ENCODE measurements around the gene JAKMIP1.

DNA sequence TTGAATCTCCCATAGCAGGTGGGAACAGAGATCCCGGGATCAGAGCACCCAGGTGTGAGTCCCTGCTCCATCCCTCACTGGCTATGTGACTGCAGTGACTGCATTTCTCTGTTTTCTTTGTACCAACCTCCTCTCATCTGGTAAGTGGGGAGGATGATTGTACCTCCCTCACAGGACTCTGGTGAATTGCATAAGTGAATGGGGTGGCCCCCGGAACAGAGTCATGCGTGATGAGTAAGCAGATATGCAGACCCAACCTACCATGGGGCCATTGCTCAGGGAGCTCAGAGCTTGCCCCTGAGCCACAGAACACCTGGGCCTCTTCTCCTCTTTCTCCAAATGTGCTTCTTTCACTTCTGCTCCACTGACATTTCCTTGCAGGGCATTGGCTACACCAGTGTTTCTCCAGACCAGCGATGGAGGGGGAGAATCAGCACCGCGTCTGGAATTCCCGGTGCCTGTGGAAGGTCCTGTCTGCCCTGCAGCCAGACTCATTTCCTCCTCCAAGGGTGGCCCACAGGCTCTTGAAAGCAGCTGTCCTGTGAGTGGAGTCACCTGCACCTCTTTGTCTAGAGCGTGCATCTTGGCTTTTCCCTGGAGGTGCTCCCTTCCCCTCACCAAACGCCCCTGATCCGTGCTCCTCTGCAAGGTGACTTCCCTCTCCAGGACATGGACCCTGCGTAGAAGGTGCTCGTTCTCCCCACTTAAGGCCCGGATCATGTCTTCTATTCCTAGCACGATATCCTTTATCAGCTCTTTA lies 212.1 kb downstream of the JAKMIP1 start:
- TF ChIP-seq EZH2 (IDR thresholded peaks at IDR 0.05; ENCODE audit: borderline replicate concordance, insufficient read depth, low read length, poor library complexity, severe bottlenecking) (no peak), MXI1 (conservative IDR thresholded peaks at IDR 0.05; ENCODE audit: poor library complexity, severe bottlenecking) (no peak), POLR2AphosphoS5 (IDR thresholded peaks at IDR 0.05) (no peak), SMC3 (conservative IDR thresholded peaks at IDR 0.05; ENCODE audit: poor library complexity) (no peak), EP300 (conservative IDR thresholded peaks at IDR 0.05; ENCODE audit: poor library complexity, severe bottlenecking) (no peak)
- TF ChIP-seq, protein P1, sequence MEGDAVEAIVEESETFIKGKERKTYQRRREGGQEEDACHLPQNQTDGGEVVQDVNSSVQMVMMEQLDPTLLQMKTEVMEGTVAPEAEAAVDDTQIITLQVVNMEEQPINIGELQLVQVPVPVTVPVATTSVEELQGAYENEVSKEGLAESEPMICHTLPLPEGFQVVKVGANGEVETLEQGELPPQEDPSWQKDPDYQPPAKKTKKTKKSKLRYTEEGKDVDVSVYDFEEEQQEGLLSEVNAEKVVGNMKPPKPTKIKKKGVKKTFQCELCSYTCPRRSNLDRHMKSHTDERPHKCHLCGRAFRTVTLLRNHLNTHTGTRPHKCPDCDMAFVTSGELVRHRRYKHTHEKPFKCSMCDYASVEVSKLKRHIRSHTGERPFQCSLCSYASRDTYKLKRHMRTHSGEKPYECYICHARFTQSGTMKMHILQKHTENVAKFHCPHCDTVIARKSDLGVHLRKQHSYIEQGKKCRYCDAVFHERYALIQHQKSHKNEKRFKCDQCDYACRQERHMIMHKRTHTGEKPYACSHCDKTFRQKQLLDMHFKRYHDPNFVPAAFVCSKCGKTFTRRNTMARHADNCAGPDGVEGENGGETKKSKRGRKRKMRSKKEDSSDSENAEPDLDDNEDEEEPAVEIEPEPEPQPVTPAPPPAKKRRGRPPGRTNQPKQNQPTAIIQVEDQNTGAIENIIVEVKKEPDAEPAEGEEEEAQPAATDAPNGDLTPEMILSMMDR (IDR thresholded peaks at IDR 0.05; ENCODE audit: poor library complexity, severe bottlenecking), result no peak
- TF ChIP-seq, protein P2, sequence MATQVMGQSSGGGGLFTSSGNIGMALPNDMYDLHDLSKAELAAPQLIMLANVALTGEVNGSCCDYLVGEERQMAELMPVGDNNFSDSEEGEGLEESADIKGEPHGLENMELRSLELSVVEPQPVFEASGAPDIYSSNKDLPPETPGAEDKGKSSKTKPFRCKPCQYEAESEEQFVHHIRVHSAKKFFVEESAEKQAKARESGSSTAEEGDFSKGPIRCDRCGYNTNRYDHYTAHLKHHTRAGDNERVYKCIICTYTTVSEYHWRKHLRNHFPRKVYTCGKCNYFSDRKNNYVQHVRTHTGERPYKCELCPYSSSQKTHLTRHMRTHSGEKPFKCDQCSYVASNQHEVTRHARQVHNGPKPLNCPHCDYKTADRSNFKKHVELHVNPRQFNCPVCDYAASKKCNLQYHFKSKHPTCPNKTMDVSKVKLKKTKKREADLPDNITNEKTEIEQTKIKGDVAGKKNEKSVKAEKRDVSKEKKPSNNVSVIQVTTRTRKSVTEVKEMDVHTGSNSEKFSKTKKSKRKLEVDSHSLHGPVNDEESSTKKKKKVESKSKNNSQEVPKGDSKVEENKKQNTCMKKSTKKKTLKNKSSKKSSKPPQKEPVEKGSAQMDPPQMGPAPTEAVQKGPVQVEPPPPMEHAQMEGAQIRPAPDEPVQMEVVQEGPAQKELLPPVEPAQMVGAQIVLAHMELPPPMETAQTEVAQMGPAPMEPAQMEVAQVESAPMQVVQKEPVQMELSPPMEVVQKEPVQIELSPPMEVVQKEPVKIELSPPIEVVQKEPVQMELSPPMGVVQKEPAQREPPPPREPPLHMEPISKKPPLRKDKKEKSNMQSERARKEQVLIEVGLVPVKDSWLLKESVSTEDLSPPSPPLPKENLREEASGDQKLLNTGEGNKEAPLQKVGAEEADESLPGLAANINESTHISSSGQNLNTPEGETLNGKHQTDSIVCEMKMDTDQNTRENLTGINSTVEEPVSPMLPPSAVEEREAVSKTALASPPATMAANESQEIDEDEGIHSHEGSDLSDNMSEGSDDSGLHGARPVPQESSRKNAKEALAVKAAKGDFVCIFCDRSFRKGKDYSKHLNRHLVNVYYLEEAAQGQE (IDR thresholded peaks at IDR 0.05; ENCODE audit: borderline replicate concordance), result no peak

All from neural cell (in vitro differentiated cells).